Common myeloid progenitor, CD34-positive (primary cell): ENCODE results near the gene CDC5L.
A peak's percentile ranks its signal among the peaks of the same experiment; 100 is the strongest.

Source experiments
- CTCF ChIA-PET: fragments of 350-600 bp; sonication (Branson Sonifier 250); formaldehyde crosslinking; loops from one replicate; lab custom pipeline; 2021; ENCODE audit warnings: antibody characterized with exemption; lab: Charles Lee
- POLR2A ChIA-PET: fragments of 350-600 bp; sonication (Branson Sonifier 250); formaldehyde crosslinking; loops from one replicate; lab custom pipeline; 2021; ENCODE audit warnings: antibody characterized with exemption; lab: Charles Lee
- DNase-seq, 3 donors: peaks; one replicate each; pipeline versions ENCODE4 v3.0.0 to v3.0.0-alpha.2; 2013
- H3K27ac ChIP-seq, 2 experiments: 1 replicate in 1 of 2; 2 replicates in 1 of 2; pipeline ENCODE4 v1.7.0; 2013; ENCODE audit warnings: inconsistent platforms in 2 of 2, low read length in 2 of 2, mild to moderate bottlenecking in 2 of 2, low read depth in 1 of 2, moderate library complexity in 1 of 2; ENCODE audit not compliant: severe bottlenecking in 2 of 2, insufficient read depth in 1 of 2, poor library complexity in 1 of 2
- H3K27me3 ChIP-seq, 5 experiments: replicated peaks in 2 of 5; 1 replicate in 3 of 5; 2 replicates in 2 of 5; pipeline versions ENCODE4 v1.6.1 to v1.7.0; 2013; ENCODE audit warnings: low read length in 4 of 5, mild to moderate bottlenecking in 2 of 5, moderate library complexity in 2 of 5, inconsistent platforms in 1 of 5; ENCODE audit not compliant: insufficient read depth in 5 of 5, control insufficient read depth in 4 of 5
- H3K36me3 ChIP-seq, 4 experiments: 1 replicate in 2 of 4; 2 replicates in 2 of 4; pipeline versions ENCODE4 v1.6.1 to v1.7.0; 2013; ENCODE audit warnings: low read length in 3 of 4, control low read depth in 1 of 4, mild to moderate bottlenecking in 1 of 4; ENCODE audit not compliant: control insufficient read depth in 4 of 4, insufficient read depth in 4 of 4
- H3K4me1 ChIP-seq, 4 experiments: 1 replicate in 3 of 4; 2 replicates in 1 of 4; pipeline versions ENCODE4 v1.6.1 to v1.7.1; 2013; ENCODE audit warnings: low read length in 3 of 4, mild to moderate bottlenecking in 3 of 4, control low read depth in 1 of 4, inconsistent platforms in 1 of 4, moderate library complexity in 1 of 4; ENCODE audit not compliant: control insufficient read depth in 4 of 4, insufficient read depth in 4 of 4; ENCODE audit errors: control extremely low read depth in 1 of 4
- H3K4me3 ChIP-seq, 7 experiments: 1 replicate in 4 of 7; 2 replicates in 3 of 7; pipeline versions ENCODE4 v1.5.1 to v1.7.0; 2013; ENCODE audit warnings: mild to moderate bottlenecking in 7 of 7, low read length in 6 of 7, moderate library complexity in 6 of 7, inconsistent platforms in 2 of 7, low read depth in 2 of 7, control low read depth in 1 of 7; ENCODE audit not compliant: insufficient read depth in 4 of 7, control insufficient read depth in 1 of 7; ENCODE audit errors: extremely low read depth in 1 of 7
- H3K9me3 ChIP-seq, 5 experiments: 1 replicate in 4 of 5; 2 replicates in 1 of 5; pipeline versions ENCODE4 v1.6.1 to v1.7.1; 2013; ENCODE audit warnings: low read length in 4 of 5, mild to moderate bottlenecking in 2 of 5, inconsistent platforms in 1 of 5, low read depth in 1 of 5, moderate library complexity in 1 of 5; ENCODE audit not compliant: control insufficient read depth in 4 of 5, insufficient read depth in 2 of 5; ENCODE audit errors: control extremely low read depth in 1 of 5
- WGBS: methylation state at CpG from one replicate; pipeline ENCODE4 v1.1.5; 2013; ENCODE audit not compliant: insufficient coverage; 5-methylcytosine and 5-hydroxymethylcytosine counted together

CDC5L gene

GRCh38 chr6:44457596-44457995 lies 70.1 kb downstream of the CDC5L start:
- no peak for DNase-seq
- peaks cover 0 to 6% (median under 1%) of the 10 kb centered on the region in 4 experiments for H3K36me3 ChIP-seq
- no peak overlapping the region for H3K27ac ChIP-seq
- H3K4me1 ChIP-seq: peaks cover 0 to 1% (median 0%) of the 10 kb centered on the region in 4 experiments
- no peaks in the 10 kb centered on the region for H3K9me3 ChIP-seq
- H3K4me3 ChIP-seq: no peak overlapping the region
- no peaks in the 10 kb centered on the region for H3K27me3 ChIP-seq
- ChIA-PET CTCF (interaction anchor here (1.2 to 15.4 kb wide), 5 partner anchors 10 to 104 kb away, joined by 3 to 164 read pairs (median 10); no protein-coding TSS in a partner anchor), POLR2A (no interaction called here)
- 82% methylated on average over 8 of the region's 9 CpGs for WGBS

DNA sequence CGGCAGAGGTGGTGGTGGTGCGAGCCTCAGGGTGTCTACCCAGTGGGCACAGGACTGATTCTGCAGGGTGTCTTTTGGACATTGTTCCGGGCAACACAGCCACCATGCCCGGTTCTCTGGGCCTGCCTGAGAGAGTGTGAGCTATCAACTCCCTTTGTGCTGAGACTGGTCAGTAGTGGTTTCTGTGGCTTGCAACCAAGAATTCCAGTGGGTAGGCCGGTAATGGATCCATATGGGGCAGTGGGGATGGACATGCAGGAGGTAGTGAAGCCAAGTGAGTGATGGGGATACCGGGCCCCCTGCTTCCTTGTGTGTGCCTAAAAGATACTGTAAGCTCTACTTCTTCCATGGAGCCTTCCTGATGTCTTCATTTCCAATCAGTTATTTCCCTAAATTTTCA lies 71.0 kb downstream of the CDC5L start:
- no peak overlapping the region for H3K4me3 ChIP-seq
- no peak overlapping the region for H3K27ac ChIP-seq
- ChIA-PET CTCF (interaction anchor here (1.2 to 15.4 kb wide), 3 partner anchors 14 to 58 kb away, joined by 4 to 164 read pairs (median 135); no protein-coding TSS in a partner anchor), POLR2A (no interaction called here)
- H3K9me3 ChIP-seq: no peaks in the 10 kb centered on the region
- 100% methylated on average over 4 of the region's 6 CpGs for WGBS
- no peaks in the 10 kb centered on the region for H3K27me3 ChIP-seq
- H3K4me1 ChIP-seq: peaks cover 0 to 10% (median 2%) of the 10 kb centered on the region in 4 experiments
- H3K36me3 ChIP-seq: peaks cover 0 to 2% (median 0%) of the 10 kb centered on the region in 4 experiments
- no peak for DNase-seq

DNA sequence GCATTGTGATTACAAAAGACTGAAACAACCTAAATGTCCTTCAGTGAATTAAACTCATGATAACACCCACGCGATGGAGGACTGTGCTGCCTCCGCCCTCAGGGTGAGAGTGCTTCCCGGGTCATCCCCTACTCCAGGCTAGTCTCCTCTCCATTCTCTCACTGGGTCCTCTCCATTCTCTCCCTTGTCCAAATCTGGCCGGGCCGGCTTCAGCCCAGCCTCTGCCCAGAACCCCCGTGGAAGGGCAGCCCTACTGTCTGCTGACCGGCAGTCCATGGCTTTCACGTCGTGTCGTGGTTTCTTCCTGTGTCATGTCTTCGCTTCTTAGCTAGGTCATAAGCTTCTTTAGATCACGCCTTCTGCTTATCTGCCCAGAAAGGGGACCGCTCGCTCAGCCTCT lies 74.8 kb downstream of the CDC5L start:
- ChIA-PET POLR2A (no interaction called here), CTCF (interaction anchor here (12.0 to 15.4 kb wide), 2 partner anchors 11 to 31 kb away, joined by 135 to 164 read pairs; no protein-coding TSS in a partner anchor)
- DNase-seq: no peak
- Histone ChIP-seq H3K27ac (no peak overlapping the region), H3K27me3 (no peaks in the 10 kb centered on the region), H3K9me3 (no peaks in the 10 kb centered on the region), H3K36me3 (no peaks in the 10 kb centered on the region), H3K4me3 (no peak overlapping the region), H3K4me1 (peaks cover 0 to 12% (median 3%) of the 10 kb centered on the region in 4 experiments)
- WGBS: 90% methylated on average over 10 of the region's 15 CpGs

GRCh38 chr6:44462797-44463727 lies 75.6 kb downstream of the CDC5L start:
- ChIA-PET CTCF (interaction anchor here (12.0 to 15.4 kb wide), 2 partner anchors 10 to 32 kb away, joined by 135 to 164 read pairs; no protein-coding TSS in a partner anchor), POLR2A (no interaction called here)
- Histone ChIP-seq H3K36me3 (no peaks in the 10 kb centered on the region), H3K4me3 (no peak overlapping the region), H3K27ac (no peak overlapping the region), H3K27me3 (no peaks in the 10 kb centered on the region), H3K9me3 (no peaks in the 10 kb centered on the region), H3K4me1 (peaks cover 0 to 12% (median 3%) of the 10 kb centered on the region in 4 experiments)
- WGBS: 81% methylated on average over 7 of the region's 13 CpGs
- peak; percentile 17 to 70 (median 58) for DNase-seq

- no peaks in the 10 kb centered on the region for H3K36me3 ChIP-seq
- no peak for DNase-seq
- peaks cover 0 to 12% (median 3%) of the 10 kb centered on the region in 4 experiments for H3K4me1 ChIP-seq
- H3K4me3 ChIP-seq: no peak overlapping the region
- H3K9me3 ChIP-seq: no peaks in the 10 kb centered on the region
- H3K27ac ChIP-seq: no peak overlapping the region
- ChIA-PET CTCF (interaction anchor here (0.7 to 15.4 kb wide), 3 partner anchors 9 to 33 kb away, joined by 3 to 164 read pairs (median 135); no protein-coding TSS in a partner anchor), POLR2A (no interaction called here)
- WGBS: 95% methylated on average over 11 of the region's 11 CpGs
- H3K27me3 ChIP-seq: no peaks in the 10 kb centered on the region
Observed at GRCh38 chr6:44463728-44464450, 76.4 kb downstream of the CDC5L start.

GRCh38 chr6:44464527-44465310 lies 77.2 kb downstream of the CDC5L start:
- CTCF ChIA-PET: interaction anchor here (0.7 to 15.4 kb wide), 3 partner anchors 8 to 36 kb away, joined by 3 to 135 read pairs (median 5); no protein-coding TSS in a partner anchor
- 97% methylated on average over 13 of the region's 13 CpGs for WGBS

More at GRCh38 chr6:44464527-44465310, 77.2 kb downstream of the CDC5L start:
- no peaks in the 10 kb centered on the region for H3K9me3 ChIP-seq
- H3K4me3 ChIP-seq: no peak overlapping the region
- peaks cover 0 to 13% (median 3%) of the 10 kb centered on the region in 4 experiments for H3K4me1 ChIP-seq
- no peak overlapping the region for H3K27ac ChIP-seq
- no peaks in the 10 kb centered on the region for H3K27me3 ChIP-seq
- POLR2A ChIA-PET: no interaction called here
- no peaks in the 10 kb centered on the region for H3K36me3 ChIP-seq
- DNase-seq: no peak
